HK-2 (cell line): ENCODE results near the gene MAP3K12.
"Not testable (repeated sequence)": the region's sequence is repeated elsewhere in the genome, so short reads cannot be mapped to it uniquely, and the experiment has no call there.

Source experiments
- DNase-seq: peaks from one replicate; pipeline ENCODE4 v3.0.0-alpha.2; 2018; ENCODE audit not compliant: unreplicated experiment

Gene MAP3K12

GRCh38 chr12:53499266-53500141 is at the start of gene MAP3K12:
Gene MAP3K12, minus strand, starts transcription at chr12:53499458. Its CDS starts 12,067 bp downstream, at chr12:53487391.
- DNase-seq = peak; percentile 63

- DNase-seq = not testable (repeated sequence)
Observed at GRCh38 chr12:53548354-53548753, 49.1 kb upstream of the MAP3K12 start.

- peak; percentile 31 for DNase-seq
Observed at GRCh38 chr12:53543539-53543938, 44.3 kb upstream of the MAP3K12 start.

GRCh38 chr12:53539526-53539925 is 40.3 kb upstream of the MAP3K12 start:
- DNase-seq = no peak

- DNase-seq = no peak
Observed at GRCh38 chr12:53538209-53538689, 39.0 kb upstream of the MAP3K12 start.

- no peak for DNase-seq
Observed at GRCh38 chr12:53536962-53537361, 37.7 kb upstream of the MAP3K12 start.

- DNase-seq = no peak
Observed at GRCh38 chr12:53533471-53533870, 34.2 kb upstream of the MAP3K12 start.

GRCh38 chr12:53532524-53533445 is 33.5 kb upstream of the MAP3K12 start:
- DNase-seq = no peak

GRCh38 chr12:53532021-53532420 is 32.8 kb upstream of the MAP3K12 start:
- no peak for DNase-seq

GRCh38 chr12:53530920-53531319 is 31.7 kb upstream of the MAP3K12 start:
- DNase-seq = no peak

- DNase-seq = no peak
Observed at GRCh38 chr12:53530061-53530460, 30.8 kb upstream of the MAP3K12 start.

- DNase-seq = no peak
Observed at GRCh38 chr12:53524476-53524875, 25.2 kb upstream of the MAP3K12 start.

GRCh38 chr12:53523131-53523530 is 23.9 kb upstream of the MAP3K12 start:
- no peak for DNase-seq

- no peak for DNase-seq
Observed at GRCh38 chr12:53518381-53518780, 19.1 kb upstream of the MAP3K12 start.

- no peak for DNase-seq
Observed at GRCh38 chr12:53516758-53517455, 17.6 kb upstream of the MAP3K12 start.

GRCh38 chr12:53515291-53515680 is 16.0 kb upstream of the MAP3K12 start:
- no peak for DNase-seq

- no peak for DNase-seq
Observed at GRCh38 chr12:53514628-53515290, 15.5 kb upstream of the MAP3K12 start.

GRCh38 chr12:53513712-53514410 is 14.6 kb upstream of the MAP3K12 start:
- DNase-seq = no peak

GRCh38 chr12:53510181-53510812 is 11.0 kb upstream of the MAP3K12 start:
- no peak for DNase-seq

GRCh38 chr12:53508534-53509170 is 9.4 kb upstream of the MAP3K12 start:
- DNase-seq = peak; percentile 84
